Neural progenitor cell (in vitro differentiated cells): ENCODE results near the gene FGF4. TPM values are rescaled to one million over a fixed set of nuclear protein-coding genes. Genes with fewer than 3 reads are reported as not detected.

Experiments
- DNase-seq: peaks from one replicate; pipeline ENCODE4 v3.0.0-alpha.2; 2016; ENCODE audit warnings: low spot score
- H2AFZ ChIP-seq: fragments of 200-600 bp; sonication (generic); replicated peaks from 2 replicates; pipeline ENCODE4 v1.6.1; 2016; ENCODE audit warnings: antibody characterized with exemption
- H3F3A ChIP-seq: fragments of 200-600 bp; sonication (generic); 2 replicates; pipeline ENCODE4 v1.6.1; 2016; ENCODE audit warnings: antibody characterized with exemption, low read depth
- H3K27ac ChIP-seq: fragments of 200-600 bp; sonication (generic); 2 replicates; pipeline ENCODE4 v1.5.1; 2016; ENCODE audit warnings: mild to moderate bottlenecking
- H3K27me3 ChIP-seq: fragments of 200-600 bp; sonication (generic); 2 replicates; pipeline ENCODE4 v1.6.1; 2016; ENCODE audit warnings: mild to moderate bottlenecking, moderate library complexity
- H3K36me3 ChIP-seq: fragments of 200-600 bp; sonication (generic); 2 replicates; pipeline ENCODE4 v1.5.1; 2016
- H3K4me1 ChIP-seq: fragments of 200-600 bp; sonication (generic); 2 replicates; pipeline ENCODE4 v1.6.1; 2016; ENCODE audit warnings: mixed run types
- H3K4me2 ChIP-seq: fragments of 200-600 bp; sonication (generic); 2 replicates; pipeline ENCODE4 v1.6.1; 2016
- H3K4me3 ChIP-seq: fragments of 200-600 bp; sonication (generic); 2 replicates; pipeline ENCODE4 v1.5.1; 2016
- H3K79me2 ChIP-seq: fragments of 200-600 bp; sonication (generic); 2 replicates; pipeline ENCODE4 v1.6.1; 2016; ENCODE audit warnings: low read depth
- H3K9ac ChIP-seq: fragments of 200-600 bp; sonication (generic); 2 replicates; pipeline ENCODE4 v1.6.1; 2016
- H3K9me3 ChIP-seq: fragments of 200-600 bp; sonication (generic); 2 replicates; pipeline ENCODE4 v1.5.1; 2016; ENCODE audit warnings: low read depth
- H4K20me1 ChIP-seq: fragments of 200-600 bp; sonication (generic); 2 replicates; pipeline ENCODE4 v1.6.1; 2016; ENCODE audit warnings: low read depth
- H3K27ac Mint-ChIP-seq: 3 replicates; pipeline ENCODE4 v1.8.0; 2021; ENCODE audit warnings: mixed read lengths
- H3K27me3 Mint-ChIP-seq: 2 replicates; pipeline ENCODE4 v1.8.0; 2022; ENCODE audit warnings: low read depth, mild to moderate bottlenecking, inconsistent platforms, moderate library complexity, mixed read lengths; ENCODE audit not compliant: insufficient read depth
- H3K36me3 Mint-ChIP-seq: 3 replicates; pipeline ENCODE4 v1.8.0; 2021; ENCODE audit warnings: mixed read lengths
- H3K4me1 Mint-ChIP-seq: 3 replicates; pipeline ENCODE4 v1.8.0; 2021; ENCODE audit warnings: mixed read lengths
- H3K4me3 Mint-ChIP-seq: 3 replicates; pipeline ENCODE4 v1.8.0; 2021; ENCODE audit warnings: mild to moderate bottlenecking, moderate library complexity, mixed read lengths
- H3K9me3 Mint-ChIP-seq: 3 replicates; pipeline ENCODE4 v1.8.0; 2020; ENCODE audit warnings: mixed read lengths
- EZH2 ChIP-seq: fragments of 200-600 bp; sonication (generic); IDR thresholded peaks from 2 replicates; pipeline ENCODE4 v1.6.1; 2017; ENCODE audit warnings: antibody characterized with exemption, mild to moderate bottlenecking, moderate library complexity
- EZH2phosphoT487 ChIP-seq: fragments of 200-600 bp; sonication (generic); IDR thresholded peaks from 2 replicates; pipeline ENCODE4 v1.6.1; 2017; ENCODE audit warnings: antibody characterized with exemption
- total RNA-seq: library from RNA; depleted of rRNA; stranded (reverse); fragments of >200 nt; gene quantifications from 2 replicates; pipeline ENCODE4 v1.2.3, GENCODE V29; 2015; ENCODE audit warnings: low replicate concordance
- TF ChIP-seq, protein P1 (sequence below): fragments of 200-600 bp; sonication (generic); IDR thresholded peaks from 2 replicates; pipeline ENCODE4 v1.5.1; 2017; ENCODE audit warnings: antibody characterized with exemption, mild to moderate bottlenecking

FGF4 gene
- total RNA-seq, 1 donor from 2014 or later: 0.22 TPM

DNA sequence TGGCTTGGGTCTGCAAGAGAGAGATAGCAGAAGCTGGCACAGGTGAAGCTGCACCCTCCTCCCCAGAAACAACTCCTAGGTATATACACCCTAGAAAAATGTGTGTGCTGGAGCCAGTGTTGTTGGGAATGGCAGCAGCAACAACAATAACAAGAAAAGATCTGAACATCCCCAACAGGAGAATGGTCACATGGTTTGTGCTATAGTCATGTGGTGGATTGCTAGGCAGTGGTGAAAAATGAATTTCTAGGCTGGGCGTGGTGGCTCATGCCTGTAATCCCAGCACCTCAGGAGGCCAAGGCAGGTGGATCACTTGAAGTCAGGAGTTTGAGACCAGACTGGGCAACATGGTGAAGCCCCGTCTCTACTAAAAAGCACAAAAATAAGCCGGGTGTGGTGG, 40.3 kb downstream of the FGF4 start:
- Histone ChIP-seq H3K27ac (no peak overlapping the region), H3K4me1 (no peaks in the 10 kb centered on the region), H3K36me3 (no peaks in the 10 kb centered on the region), H3K79me2 (no peaks in the 10 kb centered on the region), H3K4me2 (no peak overlapping the region), H3K27me3 (no peaks in the 10 kb centered on the region), H3F3A (no peaks in the 10 kb centered on the region), H3K9ac (no peak overlapping the region), H3K9me3 (no peaks in the 10 kb centered on the region), H4K20me1 (no peaks in the 10 kb centered on the region), H3K4me3 (no peak overlapping the region), H2AFZ (no peak overlapping the region)
- no peak for TF ChIP-seq EZH2
- TF ChIP-seq EZH2phosphoT487: no peak
- TF ChIP-seq, protein P1, sequence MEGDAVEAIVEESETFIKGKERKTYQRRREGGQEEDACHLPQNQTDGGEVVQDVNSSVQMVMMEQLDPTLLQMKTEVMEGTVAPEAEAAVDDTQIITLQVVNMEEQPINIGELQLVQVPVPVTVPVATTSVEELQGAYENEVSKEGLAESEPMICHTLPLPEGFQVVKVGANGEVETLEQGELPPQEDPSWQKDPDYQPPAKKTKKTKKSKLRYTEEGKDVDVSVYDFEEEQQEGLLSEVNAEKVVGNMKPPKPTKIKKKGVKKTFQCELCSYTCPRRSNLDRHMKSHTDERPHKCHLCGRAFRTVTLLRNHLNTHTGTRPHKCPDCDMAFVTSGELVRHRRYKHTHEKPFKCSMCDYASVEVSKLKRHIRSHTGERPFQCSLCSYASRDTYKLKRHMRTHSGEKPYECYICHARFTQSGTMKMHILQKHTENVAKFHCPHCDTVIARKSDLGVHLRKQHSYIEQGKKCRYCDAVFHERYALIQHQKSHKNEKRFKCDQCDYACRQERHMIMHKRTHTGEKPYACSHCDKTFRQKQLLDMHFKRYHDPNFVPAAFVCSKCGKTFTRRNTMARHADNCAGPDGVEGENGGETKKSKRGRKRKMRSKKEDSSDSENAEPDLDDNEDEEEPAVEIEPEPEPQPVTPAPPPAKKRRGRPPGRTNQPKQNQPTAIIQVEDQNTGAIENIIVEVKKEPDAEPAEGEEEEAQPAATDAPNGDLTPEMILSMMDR: no peak
- no peak for DNase-seq
- no peak overlapping the region for H3K4me3 Mint-ChIP-seq
- peaks cover 12% of the 10 kb centered on the region for H3K9me3 Mint-ChIP-seq
- no peaks in the 10 kb centered on the region for H3K4me1 Mint-ChIP-seq
- no peak overlapping the region for H3K27ac Mint-ChIP-seq
- no peaks in the 10 kb centered on the region for H3K36me3 Mint-ChIP-seq
- H3K27me3 Mint-ChIP-seq: peaks cover 3% of the 10 kb centered on the region

DNA sequence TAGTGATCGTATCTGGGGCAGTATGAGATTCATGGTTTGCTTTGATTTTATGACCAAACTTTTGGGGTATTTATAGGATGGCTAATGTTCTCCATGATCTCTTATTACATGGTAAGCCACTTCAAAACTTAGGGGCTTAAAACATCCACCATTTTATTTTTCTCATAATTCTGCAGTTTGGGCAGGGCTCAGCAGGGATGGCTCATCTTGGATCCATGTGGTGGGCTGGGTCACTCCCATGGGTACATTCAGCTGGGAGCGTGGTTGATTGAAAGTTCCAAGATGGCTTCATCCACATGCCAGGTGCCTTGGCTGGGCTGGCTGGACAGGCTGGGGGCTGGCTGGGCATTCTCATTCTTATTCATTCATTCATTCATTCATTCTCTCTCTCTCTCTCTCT, 40.8 kb downstream of the FGF4 start:
- no peak overlapping the region for H2AFZ ChIP-seq
- H3K36me3 Mint-ChIP-seq: no peaks in the 10 kb centered on the region
- no peak overlapping the region for H3K9ac ChIP-seq
- H4K20me1 ChIP-seq: no peaks in the 10 kb centered on the region
- no peaks in the 10 kb centered on the region for H3K4me1 Mint-ChIP-seq
- H3F3A ChIP-seq: no peaks in the 10 kb centered on the region
- H3K79me2 ChIP-seq: no peaks in the 10 kb centered on the region
- no peaks in the 10 kb centered on the region for H3K4me1 ChIP-seq
- no peak overlapping the region for H3K27ac Mint-ChIP-seq
- H3K27me3 ChIP-seq: no peaks in the 10 kb centered on the region
- no peaks in the 10 kb centered on the region for H3K36me3 ChIP-seq
- no peaks in the 10 kb centered on the region for H3K9me3 ChIP-seq
- no peak overlapping the region for H3K27ac ChIP-seq
- no peak for TF ChIP-seq EZH2
- TF ChIP-seq, protein P1: no peak
- TF ChIP-seq EZH2phosphoT487: no peak
- no peak for DNase-seq
- H3K4me2 ChIP-seq: no peak overlapping the region
- peaks cover 3% of the 10 kb centered on the region for H3K27me3 Mint-ChIP-seq
- no peak overlapping the region for H3K4me3 ChIP-seq
- no peak overlapping the region for H3K4me3 Mint-ChIP-seq
- peaks cover 10% of the 10 kb centered on the region for H3K9me3 Mint-ChIP-seq

DNA sequence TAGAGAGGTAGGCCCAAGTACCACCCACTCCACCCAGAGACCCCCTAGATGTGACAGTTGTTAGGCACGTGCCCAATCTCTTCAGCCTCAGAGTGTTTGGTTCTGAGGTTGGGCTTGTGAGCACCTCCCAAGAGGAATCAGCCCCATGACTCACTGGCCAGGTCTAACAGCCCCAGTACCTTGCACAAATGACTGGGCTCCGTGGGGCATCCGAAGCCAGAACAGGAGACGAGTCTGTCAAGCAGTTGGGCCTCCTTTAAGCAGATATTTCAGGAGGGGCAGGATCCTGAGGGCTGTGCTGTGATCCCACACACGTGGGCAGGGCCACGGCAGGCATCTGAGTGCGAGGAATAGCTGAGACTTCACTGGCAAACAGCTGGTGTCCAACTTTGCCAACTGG, 42.2 kb downstream of the FGF4 start:
- Histone ChIP-seq H3K79me2 (no peaks in the 10 kb centered on the region), H2AFZ (no peak overlapping the region), H4K20me1 (no peaks in the 10 kb centered on the region), H3K27ac (no peak overlapping the region), H3K9ac (no peak overlapping the region), H3K9me3 (no peaks in the 10 kb centered on the region), H3K27me3 (no peaks in the 10 kb centered on the region), H3K4me3 (no peak overlapping the region), H3K36me3 (no peaks in the 10 kb centered on the region), H3K4me2 (no peak overlapping the region), H3K4me1 (no peaks in the 10 kb centered on the region), H3F3A (no peaks in the 10 kb centered on the region)
- no peak for DNase-seq
- Mint-ChIP-seq H3K4me3 (no peak overlapping the region), H3K27me3 (peaks cover 6% of the 10 kb centered on the region), H3K36me3 (no peaks in the 10 kb centered on the region), H3K27ac (no peak overlapping the region), H3K9me3 (peaks cover 10% of the 10 kb centered on the region), H3K4me1 (no peaks in the 10 kb centered on the region)
- TF ChIP-seq, protein P1: no peak
- TF ChIP-seq EZH2 (no peak), EZH2phosphoT487 (no peak)
